Measurements from ENCODE around the gene TCF4.

Gene TCF4

DNA sequence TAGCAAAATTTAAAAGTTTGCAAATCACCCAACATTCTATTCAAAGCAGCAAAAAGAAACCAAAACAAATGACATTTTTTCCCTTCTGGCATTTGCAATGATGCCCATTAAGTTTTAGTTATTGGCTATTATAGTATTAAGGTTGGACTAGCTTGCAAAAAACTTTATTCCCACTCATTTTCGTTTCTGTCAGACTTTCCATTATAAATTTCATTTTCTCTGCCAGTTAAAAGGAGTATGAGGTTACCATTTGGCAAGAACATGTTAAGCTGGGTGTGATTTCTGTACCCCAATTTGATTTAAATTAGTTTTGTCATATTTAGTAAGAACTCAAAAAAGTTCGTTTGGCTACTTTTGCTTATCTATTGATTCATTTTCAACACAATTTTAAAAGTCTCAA, 187.9 kb downstream of the TCF4 start:
- Histone ChIP-seq H3K9me2 (replicated peaks; ENCODE audit: control insufficient read depth, low read length) (no peaks in the 10 kb centered on the region), H3K27me3 (ENCODE audit: control insufficient read depth, low read length) (no peaks in the 10 kb centered on the region), H3K4me2 (ENCODE audit: low read length) (no peak overlapping the region), H3K4me3 (ENCODE audit: low read length) (no peak overlapping the region), H3K4me1 (ENCODE audit: control insufficient read depth, low read length) (no peaks in the 10 kb centered on the region), H4K20me1 (ENCODE audit: control insufficient read depth, insufficient read depth, low read depth, low read length) (no peaks in the 10 kb centered on the region), H3K79me2 (ENCODE audit: control insufficient read depth, low read length) (peaks cover 96% of the 10 kb centered on the region), H3K9me3 (ENCODE audit: control insufficient read depth, insufficient read depth, low read length) (no peaks in the 10 kb centered on the region), H3K27ac (ENCODE audit: low read depth, low read length) (no peak overlapping the region), H3K36me3 (ENCODE audit: control insufficient read depth, low read length) (peaks cover 53% of the 10 kb centered on the region), H3F3A (ENCODE audit: control insufficient read depth, insufficient read depth) (no peaks in the 10 kb centered on the region)
- TF ChIP-seq EZH2phosphoT487 (IDR thresholded peaks at IDR 0.05; ENCODE audit: borderline replicate concordance, low read length) (no peak), CTCF (IDR thresholded peaks at IDR 0.05; ENCODE audit: low read depth, low read length, poor library complexity, severe bottlenecking) (no peak)

DNA sequence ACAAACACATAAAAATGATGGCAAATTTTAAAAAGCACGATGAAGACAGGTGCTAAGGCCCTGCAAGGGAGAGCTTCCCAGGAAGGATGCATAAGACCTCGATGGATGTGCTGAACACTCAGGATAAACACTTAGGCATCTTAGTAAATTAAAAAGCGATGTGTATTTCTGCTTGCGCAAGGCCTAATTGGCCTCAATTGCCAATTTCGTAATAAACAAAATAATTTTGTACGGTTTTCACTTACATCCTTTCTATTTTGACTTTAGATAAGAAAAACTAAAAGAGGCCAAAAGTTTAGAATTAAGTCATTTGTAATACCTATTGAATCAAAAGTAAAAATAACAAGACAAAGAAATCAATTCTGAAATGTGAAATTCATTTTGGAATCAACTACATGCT, 189.1 kb downstream of the TCF4 start:
- Histone ChIP-seq H3K36me3 (ENCODE audit: control insufficient read depth, low read length) (peaks cover 56% of the 10 kb centered on the region), H3K4me1 (ENCODE audit: control insufficient read depth, low read length) (no peaks in the 10 kb centered on the region), H3K27me3 (ENCODE audit: control insufficient read depth, low read length) (no peaks in the 10 kb centered on the region), H3K9me3 (ENCODE audit: control insufficient read depth, insufficient read depth, low read length) (no peaks in the 10 kb centered on the region), H3K79me2 (ENCODE audit: control insufficient read depth, low read length) (peaks cover 96% of the 10 kb centered on the region), H3K9me2 (replicated peaks; ENCODE audit: control insufficient read depth, low read length) (no peaks in the 10 kb centered on the region), H3F3A (ENCODE audit: control insufficient read depth, insufficient read depth) (no peaks in the 10 kb centered on the region), H4K20me1 (ENCODE audit: control insufficient read depth, insufficient read depth, low read depth, low read length) (no peaks in the 10 kb centered on the region), H3K4me3 (ENCODE audit: low read length) (no peak overlapping the region), H3K4me2 (ENCODE audit: low read length) (no peak overlapping the region), H3K27ac (ENCODE audit: low read depth, low read length) (no peak overlapping the region)
- no peak for TF ChIP-seq EZH2phosphoT487 (IDR thresholded peaks at IDR 0.05; ENCODE audit: borderline replicate concordance, low read length)
- TF ChIP-seq CTCF (IDR thresholded peaks at IDR 0.05; ENCODE audit: low read depth, low read length, poor library complexity, severe bottlenecking): no peak

- Histone ChIP-seq H3K4me2 (ENCODE audit: low read length) (no peak overlapping the region), H3K9me3 (ENCODE audit: control insufficient read depth, insufficient read depth, low read length) (no peaks in the 10 kb centered on the region), H3K27ac (ENCODE audit: low read depth, low read length) (no peak overlapping the region), H3K27me3 (ENCODE audit: control insufficient read depth, low read length) (no peaks in the 10 kb centered on the region), H3K79me2 (ENCODE audit: control insufficient read depth, low read length) (peaks cover 98% of the 10 kb centered on the region), H3F3A (ENCODE audit: control insufficient read depth, insufficient read depth) (no peaks in the 10 kb centered on the region), H3K4me1 (ENCODE audit: control insufficient read depth, low read length) (no peaks in the 10 kb centered on the region), H3K9me2 (replicated peaks; ENCODE audit: control insufficient read depth, low read length) (no peaks in the 10 kb centered on the region), H3K36me3 (ENCODE audit: control insufficient read depth, low read length) (peaks cover 55% of the 10 kb centered on the region), H4K20me1 (ENCODE audit: control insufficient read depth, insufficient read depth, low read depth, low read length) (no peaks in the 10 kb centered on the region), H3K4me3 (ENCODE audit: low read length) (no peak overlapping the region)
- no peak for TF ChIP-seq CTCF (IDR thresholded peaks at IDR 0.05; ENCODE audit: low read depth, low read length, poor library complexity, severe bottlenecking)
- TF ChIP-seq EZH2phosphoT487 (IDR thresholded peaks at IDR 0.05; ENCODE audit: borderline replicate concordance, low read length): no peak
Observed at GRCh38 chr18:55396979-55397378, 191.0 kb downstream of the TCF4 start.

Measured in DOHH2 (cell line).